Erythroblast (primary cell): ENCODE results near the gene C9orf85.

Experiments used
- GATA1 ChIP-seq: IDR thresholded peaks from 2 replicates; pipeline ENCODE4 v1.6.1; 2011; ENCODE audit warnings: low read depth, mild to moderate bottlenecking, control low read depth, low read length, moderate library complexity
- POLR2A ChIP-seq: IDR thresholded peaks from 2 replicates; pipeline ENCODE4 v1.6.1; 2011; ENCODE audit warnings: mild to moderate bottlenecking, low read length

DNA sequence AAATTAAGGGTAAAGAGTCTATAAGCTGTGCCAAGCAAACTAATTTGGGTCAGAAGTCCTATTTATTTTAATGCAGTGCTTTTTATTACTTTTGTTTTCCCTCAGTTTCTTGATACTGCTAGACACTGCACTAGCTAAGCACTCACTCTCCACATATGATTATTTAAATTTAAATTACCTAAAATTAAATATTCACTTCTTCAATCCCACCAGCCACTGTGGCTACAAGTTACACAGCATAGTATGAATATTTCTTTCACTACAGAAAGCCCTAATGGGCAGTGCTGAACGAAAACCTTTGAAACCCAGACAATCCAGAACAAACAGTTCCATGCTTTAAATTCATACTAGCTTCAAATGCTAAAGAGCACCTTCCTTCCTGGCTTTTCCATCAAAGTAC, 24.1 kb upstream of the C9orf85 start:
- TF ChIP-seq POLR2A, result no peak
- no peak for TF ChIP-seq GATA1
